IPS-NIHi11 (cell line): ENCODE measurements around the gene CDK9.
A peak's percentile ranks its signal among the peaks of the same experiment; 100 is the strongest.
"Not testable (repeated sequence)": the region's sequence is repeated elsewhere in the genome, so short reads cannot be mapped to it uniquely, and the experiment has no call there.

ENCODE experiments used
- DNase-seq: peaks from one replicate; pipeline ENCODE4 v3.0.0; 2012; ENCODE audit warnings: mixed read lengths, low spot score

CDK9 gene

GRCh38 chr9:127785933-127786772 lies at the start of gene CDK9:
Gene CDK9, plus strand, starts transcription at chr9:127786034. Its CDS starts 115 bp downstream, at chr9:127786149.
- DNase-seq, result peak; percentile 93

- no peak for DNase-seq
These were observed 47.2 kb upstream of the CDK9 start for GRCh38 chr9:127738666-127739065.

GRCh38 chr9:127739614-127740330 lies 46.1 kb upstream of the CDK9 start:
- DNase-seq, result no peak

- peak; percentile 91 for DNase-seq
These were observed 43.9 kb upstream of the CDK9 start for GRCh38 chr9:127741831-127742434.

GRCh38 chr9:127742435-127743088 lies 43.3 kb upstream of the CDK9 start:
- DNase-seq, result peak; percentile 95

- no peak for DNase-seq
These were observed 41.3 kb upstream of the CDK9 start for GRCh38 chr9:127744398-127745110.

- DNase-seq, result no peak
These were observed 38.8 kb upstream of the CDK9 start for GRCh38 chr9:127746959-127747569.

GRCh38 chr9:127749090-127749787 lies 36.6 kb upstream of the CDK9 start:
- DNase-seq, result no peak

GRCh38 chr9:127751269-127752054 lies 34.4 kb upstream of the CDK9 start:
- peak; percentile 72 for DNase-seq

- no peak for DNase-seq
These were observed 32.7 kb upstream of the CDK9 start for GRCh38 chr9:127753148-127753547.

GRCh38 chr9:127753622-127754021 lies 32.2 kb upstream of the CDK9 start:
- no peak for DNase-seq

- DNase-seq, result peak; percentile 94
These were observed 31.5 kb upstream of the CDK9 start for GRCh38 chr9:127754099-127755060.

GRCh38 chr9:127755061-127756060 lies 30.5 kb upstream of the CDK9 start:
- peak; percentile 89 for DNase-seq

- no peak for DNase-seq
These were observed 29.6 kb upstream of the CDK9 start for GRCh38 chr9:127756233-127756632.

GRCh38 chr9:127756776-127757175 lies 29.1 kb upstream of the CDK9 start:
- DNase-seq, result not testable (repeated sequence)

- no peak for DNase-seq
These were observed 27.0 kb upstream of the CDK9 start for GRCh38 chr9:127758843-127759242.

GRCh38 chr9:127761061-127761460 lies 24.8 kb upstream of the CDK9 start:
- DNase-seq, result no peak
